Stimulated activated CD8-positive, alpha-beta memory T cell treated with anti-CD3 and anti-CD28 coated beads, Interleukin-4, amount 100 ng/mL, for 1 hour (primary cell): Measurements from ENCODE around the gene IFT172.
A peak's percentile ranks its signal among the peaks of the same experiment; 100 is the strongest.

Experiments used
- DNase-seq, 2 donors: peaks; one replicate each; pipeline ENCODE4 v3.0.0-alpha.2; 2020; ENCODE audit warnings: low read depth in 2 of 2, low spot score in 1 of 2

IFT172 gene

GRCh38 chr2:27494284-27494943 lies 4.9 kb upstream of the IFT172 start:
- no peak for DNase-seq

GRCh38 chr2:27493948-27494283 lies 4.4 kb upstream of the IFT172 start:
- no peak for DNase-seq

GRCh38 chr2:27492557-27492956 lies 3.0 kb upstream of the IFT172 start:
- DNase-seq, result no peak

GRCh38 chr2:27489118-27489497 lies 435 bp downstream of the IFT172 start:
- DNase-seq, result no peak

- DNase-seq, result no peak
These were observed 4.0 kb downstream of the IFT172 start for GRCh38 chr2:27485496-27485895.

GRCh38 chr2:27471961-27472360 lies 17.6 kb downstream of the IFT172 start:
- DNase-seq, result no peak

- DNase-seq, result no peak
These were observed 25.1 kb downstream of the IFT172 start for GRCh38 chr2:27464443-27464842.

- DNase-seq, result no peak
These were observed 28.4 kb downstream of the IFT172 start for GRCh38 chr2:27461118-27461517.

GRCh38 chr2:27453968-27454367 lies 35.6 kb downstream of the IFT172 start:
- no peak for DNase-seq

- DNase-seq, result no peak
These were observed 38.4 kb downstream of the IFT172 start for GRCh38 chr2:27451095-27451494.

- DNase-seq, result no peak
These were observed 41.2 kb downstream of the IFT172 start for GRCh38 chr2:27448381-27448780.

- DNase-seq, result no peak
These were observed 43.5 kb downstream of the IFT172 start for GRCh38 chr2:27446057-27446456.

- no peak for DNase-seq
These were observed 43.9 kb downstream of the IFT172 start for GRCh38 chr2:27445615-27446014.

- DNase-seq, result no peak
These were observed 44.4 kb downstream of the IFT172 start for GRCh38 chr2:27445155-27445554.

- no peak for DNase-seq
These were observed 46.6 kb downstream of the IFT172 start for GRCh38 chr2:27442920-27443282.

GRCh38 chr2:27441958-27442919 lies 47.3 kb downstream of the IFT172 start, which contains the start of gene KRTCAP3:
KRTCAP3 (plus strand) TSS chr2:27442381; CDS start chr2:27442413, 32 bp downstream.
- no peak for DNase-seq

- DNase-seq, result no peak
These were observed 48.2 kb downstream of the IFT172 start for GRCh38 chr2:27441226-27441926.

GRCh38 chr2:27435628-27436027 lies 53.9 kb downstream of the IFT172 start:
- DNase-seq, result no peak

- DNase-seq, result no peak
These were observed 58.1 kb downstream of the IFT172 start for GRCh38 chr2:27431395-27431794.

GRCh38 chr2:27428978-27429541 lies 60.5 kb downstream of the IFT172 start:
- peak; percentile 32 to 45 for DNase-seq

- peak; percentile 83 for DNase-seq
These were observed 61.1 kb downstream of the IFT172 start, which contains the start of gene NRBP1 for GRCh38 chr2:27428213-27428977. NRBP1 (plus strand) TSS chr2:27428631; CDS start chr2:27433274, 4,643 bp downstream.
